MG63 (cell line): Measurements from ENCODE around the gene THSD7A. TPM values are rescaled to one million over a fixed set of nuclear protein-coding genes. Genes with fewer than 3 reads are reported as not detected.
"Not testable (repeated sequence)": the region's sequence is repeated elsewhere in the genome, so short reads cannot be mapped to it uniquely, and the experiment has no call there.

Experiments used
- DNase-seq: peaks from one replicate; pipeline ENCODE4 v3.0.0-alpha.2; 2020
- H3K27me3 ChIP-seq: fragments of 250-450 bp; sonication (Bioruptor Pico); 2 replicates; pipeline ENCODE4 v1.5.1; 2020; ENCODE audit warnings: mild to moderate bottlenecking, moderate library complexity
- H3K36me3 ChIP-seq: fragments of 250-450 bp; sonication (Bioruptor Pico); 2 replicates; pipeline ENCODE4 v1.5.1; 2020; ENCODE audit warnings: mild to moderate bottlenecking, moderate library complexity
- H3K4me3 ChIP-seq: fragments of 250-450 bp; sonication (Bioruptor Pico); 2 replicates; pipeline ENCODE4 v1.5.1; 2020; ENCODE audit warnings: mild to moderate bottlenecking, moderate library complexity
- H3K9me3 ChIP-seq: fragments of 250-450 bp; sonication (Bioruptor Pico); 2 replicates; pipeline ENCODE4 v1.5.1; 2020; ENCODE audit warnings: mild to moderate bottlenecking, moderate library complexity
- total RNA-seq: library from RNA; depleted of rRNA; stranded (reverse); fragments of >200 nt; shearing (Covaris generic); gene quantifications from 2 replicates; pipeline ENCODE4 v1.2.3, GENCODE V29; 2014; ENCODE audit warnings: low replicate concordance

Gene THSD7A
- total RNA-seq, 1 experiment from 2014 or later = not detected

DNA sequence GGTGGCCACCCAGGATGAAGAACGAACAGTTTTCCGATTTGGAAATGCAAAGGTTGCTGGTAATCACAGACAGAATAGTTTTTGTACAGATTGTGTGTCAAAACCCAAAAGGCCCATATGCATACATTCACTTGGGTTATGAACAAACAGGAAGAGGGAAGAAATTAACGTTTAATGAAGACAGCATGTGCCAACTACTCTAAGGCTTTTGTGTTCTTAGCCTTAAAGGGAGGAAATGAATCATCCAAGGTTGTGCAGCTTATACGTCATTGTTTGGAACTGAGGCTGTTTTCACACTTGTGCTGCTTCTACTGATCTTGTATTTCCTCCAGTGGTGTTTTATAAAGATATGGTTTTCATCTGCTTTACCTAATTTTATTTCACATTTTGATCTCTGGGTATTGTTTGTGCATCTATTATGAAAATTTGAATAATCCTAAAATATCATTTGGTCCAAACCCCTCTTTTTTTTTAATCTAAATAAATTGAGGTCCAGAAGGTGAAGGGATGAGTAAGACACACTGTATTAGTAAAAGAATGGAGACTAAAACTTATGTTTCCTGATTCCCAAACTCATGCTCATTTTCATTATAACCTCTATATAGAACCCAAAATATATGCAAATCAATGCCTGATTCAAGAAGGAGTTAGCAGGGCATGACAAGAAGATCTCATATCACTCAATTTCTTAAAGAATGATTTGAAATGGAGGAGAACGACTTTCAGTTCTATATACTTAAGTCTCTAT is 373.1 kb downstream of the THSD7A start:
- H3K9me3 ChIP-seq = no peaks in the 10 kb centered on the region
- no peak for DNase-seq
- no peak overlapping the region for H3K4me3 ChIP-seq
- H3K36me3 ChIP-seq = no peaks in the 10 kb centered on the region
- no peaks in the 10 kb centered on the region for H3K27me3 ChIP-seq

GRCh38 chr7:11457419-11457818 is 374.6 kb downstream of the THSD7A start:
- H3K9me3 ChIP-seq = no peaks in the 10 kb centered on the region
- DNase-seq = no peak

GRCh38 chr7:11456574-11456973 is 375.4 kb downstream of the THSD7A start:
- H3K36me3 ChIP-seq = no peaks in the 10 kb centered on the region
- no peak overlapping the region for H3K4me3 ChIP-seq
- no peaks in the 10 kb centered on the region for H3K9me3 ChIP-seq
- no peaks in the 10 kb centered on the region for H3K27me3 ChIP-seq
- DNase-seq = no peak

More at GRCh38 chr7:11457419-11457818, 374.6 kb downstream of the THSD7A start:
- Histone ChIP-seq H3K36me3 (no peaks in the 10 kb centered on the region), H3K27me3 (no peaks in the 10 kb centered on the region), H3K4me3 (no peak overlapping the region)

DNA sequence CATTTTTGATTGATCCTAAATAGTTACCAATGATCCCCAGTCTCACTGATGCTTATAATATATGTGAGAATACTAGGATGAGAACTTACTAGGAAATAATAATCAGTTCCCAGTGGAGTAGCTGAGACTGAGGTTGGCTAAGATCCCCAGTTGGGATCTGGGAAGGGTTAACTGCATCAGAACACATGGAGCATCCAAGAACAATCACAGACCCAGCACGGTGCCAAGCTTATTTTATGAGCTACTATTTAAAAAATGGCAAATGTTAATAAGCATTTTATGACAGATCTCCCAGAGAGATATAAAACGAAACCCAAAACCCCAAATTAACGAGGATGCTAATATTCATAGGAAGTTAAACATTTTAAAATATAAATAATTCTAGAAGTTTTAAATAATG is 379.5 kb downstream of the THSD7A start:
- Histone ChIP-seq H3K4me3 (no peak overlapping the region), H3K9me3 (no peaks in the 10 kb centered on the region), H3K27me3 (no peaks in the 10 kb centered on the region), H3K36me3 (no peaks in the 10 kb centered on the region)
- no peak for DNase-seq

- DNase-seq = no peak
- Histone ChIP-seq H3K9me3 (no peaks in the 10 kb centered on the region), H3K27me3 (no peaks in the 10 kb centered on the region), H3K4me3 (no peak overlapping the region), H3K36me3 (no peaks in the 10 kb centered on the region)
These were observed 381.7 kb downstream of the THSD7A start for GRCh38 chr7:11450281-11450680.

DNA sequence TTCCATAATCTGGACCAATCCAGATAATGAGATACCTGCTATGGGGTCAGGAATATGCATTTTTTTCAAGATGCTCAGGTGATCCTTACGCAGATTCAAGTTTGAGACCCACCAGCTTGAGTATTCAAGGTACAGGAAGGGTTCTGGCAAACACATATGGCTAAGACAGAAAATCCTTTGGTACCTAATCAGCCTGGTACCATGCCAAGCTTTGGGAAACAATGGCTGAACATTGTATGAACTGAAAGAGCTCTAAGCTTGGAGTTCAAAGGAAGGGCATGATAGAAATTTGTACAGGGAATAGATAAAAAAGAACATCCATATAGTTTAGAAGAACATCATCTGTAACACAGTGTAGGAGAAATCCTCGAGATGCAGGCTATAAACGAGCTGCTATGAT is 382.7 kb downstream of the THSD7A start:
- Histone ChIP-seq H3K36me3 (no peaks in the 10 kb centered on the region), H3K27me3 (no peaks in the 10 kb centered on the region), H3K9me3 (no peaks in the 10 kb centered on the region), H3K4me3 (no peak overlapping the region)
- no peak for DNase-seq

DNA sequence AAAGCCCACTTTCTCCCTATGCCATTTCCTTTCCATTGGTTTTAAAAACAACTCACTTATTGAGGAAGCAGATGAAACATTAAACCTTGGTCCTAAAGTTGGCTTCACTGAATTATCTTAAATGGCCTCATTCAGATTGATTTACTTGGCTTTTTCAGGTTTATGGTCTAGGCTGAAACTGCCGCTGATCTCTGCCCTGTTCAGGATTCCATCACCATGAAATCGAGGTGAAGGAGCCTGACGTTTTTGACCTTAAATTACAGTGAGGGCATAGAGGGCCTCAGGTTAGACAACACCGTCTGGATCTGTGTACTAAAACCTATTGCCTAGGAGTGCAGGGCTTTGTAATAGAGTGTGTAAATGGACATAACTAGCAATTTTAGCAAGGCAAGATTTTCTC is 383.7 kb downstream of the THSD7A start:
- no peak for DNase-seq

DNA sequence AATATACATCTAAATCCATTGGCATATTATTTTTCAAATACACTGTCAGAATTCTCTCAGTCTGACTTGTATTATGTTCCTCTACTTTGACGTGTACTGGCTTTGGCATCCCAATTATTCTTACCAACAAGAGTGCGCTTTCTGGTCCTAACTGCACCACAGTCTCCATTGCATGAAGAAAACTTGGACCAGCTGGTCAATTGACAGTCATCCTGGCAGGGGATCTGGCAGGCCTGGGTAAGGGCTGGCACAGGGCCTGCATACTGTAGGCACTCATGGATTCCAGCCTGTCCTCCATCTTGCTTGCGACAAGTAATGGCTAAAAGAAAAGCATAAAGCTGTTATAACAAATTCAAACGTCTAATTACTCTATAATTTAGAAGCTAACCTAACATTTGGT is 384.9 kb downstream of the THSD7A start:
- H3K4me3 ChIP-seq = no peak overlapping the region
- H3K36me3 ChIP-seq = no peaks in the 10 kb centered on the region
- H3K27me3 ChIP-seq = no peaks in the 10 kb centered on the region
- no peaks in the 10 kb centered on the region for H3K9me3 ChIP-seq
- peak; percentile 2 for DNase-seq

More for the DNA sequence above, 383.7 kb downstream of the THSD7A start:
- Histone ChIP-seq H3K4me3 (no peak overlapping the region), H3K27me3 (no peaks in the 10 kb centered on the region), H3K36me3 (no peaks in the 10 kb centered on the region), H3K9me3 (no peaks in the 10 kb centered on the region)

DNA sequence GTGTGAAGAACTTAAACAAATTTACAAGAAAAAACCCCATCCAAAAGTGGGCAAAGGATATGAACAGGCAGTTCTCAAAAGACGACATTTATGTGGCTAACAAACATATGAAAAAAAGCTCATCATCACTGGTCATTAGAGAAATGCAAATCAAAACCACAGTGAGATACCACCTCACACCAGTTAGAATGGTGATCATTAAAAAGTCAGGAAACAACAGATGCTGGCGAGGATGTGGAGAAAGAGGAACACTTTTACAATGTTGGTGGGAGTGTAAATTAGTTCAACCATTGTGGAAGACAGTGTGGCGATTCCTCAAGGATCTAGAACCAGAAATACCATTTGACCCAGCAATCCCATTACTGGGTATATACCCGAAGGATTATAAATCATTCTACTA is 388.1 kb downstream of the THSD7A start:
- not testable (repeated sequence) for DNase-seq, H3K27me3 ChIP-seq, H3K9me3 ChIP-seq, H3K36me3 ChIP-seq, H3K4me3 ChIP-seq

DNA sequence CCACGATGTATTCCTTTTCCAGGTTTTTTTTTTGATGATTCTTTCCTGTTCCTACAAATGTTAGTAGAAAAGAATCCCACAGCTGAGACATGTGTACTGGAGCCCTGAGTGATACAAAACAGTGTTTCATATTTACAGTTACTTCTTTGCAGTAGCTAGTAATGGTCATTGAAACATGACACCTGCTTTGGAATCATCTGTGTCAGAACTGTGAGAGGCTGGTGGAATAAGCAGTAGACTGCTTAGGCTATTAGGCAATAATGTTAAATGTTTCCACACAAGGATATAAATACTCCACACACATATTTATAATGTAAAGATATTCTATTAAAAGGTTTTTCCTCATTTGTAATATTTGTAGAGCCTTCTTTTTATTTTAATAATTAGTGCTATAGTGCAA is 394.0 kb downstream of the THSD7A start:
- DNase-seq = no peak
- Histone ChIP-seq H3K9me3 (no peaks in the 10 kb centered on the region), H3K36me3 (no peaks in the 10 kb centered on the region), H3K4me3 (no peak overlapping the region), H3K27me3 (no peaks in the 10 kb centered on the region)

- no peak for DNase-seq
- H3K4me3 ChIP-seq = no peak overlapping the region
These were observed 395.0 kb downstream of the THSD7A start for GRCh38 chr7:11436773-11437524.

DNA sequence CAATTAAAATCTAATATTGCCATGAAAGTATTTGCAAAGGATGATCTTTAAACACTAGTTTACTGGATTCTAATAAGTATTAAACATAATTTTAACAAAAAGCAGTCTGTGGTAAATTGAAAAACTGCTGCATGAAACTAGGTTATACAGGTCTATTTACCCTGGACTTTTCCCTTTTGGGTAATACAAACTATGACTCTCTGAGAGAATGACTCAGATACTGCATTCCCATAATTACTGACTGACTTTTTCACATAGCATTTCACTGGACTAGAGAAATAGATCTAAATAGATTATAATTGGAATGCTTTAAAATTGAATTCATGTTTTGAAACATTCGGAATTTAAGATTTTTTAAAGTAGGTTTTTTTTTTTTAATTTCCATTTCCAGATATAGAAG is 395.7 kb downstream of the THSD7A start:
- no peak for DNase-seq
- Histone ChIP-seq H3K36me3 (no peaks in the 10 kb centered on the region), H3K27me3 (no peaks in the 10 kb centered on the region), H3K9me3 (no peaks in the 10 kb centered on the region), H3K4me3 (no peak overlapping the region)

More at GRCh38 chr7:11436773-11437524, 395.0 kb downstream of the THSD7A start:
- Histone ChIP-seq H3K9me3 (no peaks in the 10 kb centered on the region), H3K36me3 (no peaks in the 10 kb centered on the region), H3K27me3 (no peaks in the 10 kb centered on the region)

DNA sequence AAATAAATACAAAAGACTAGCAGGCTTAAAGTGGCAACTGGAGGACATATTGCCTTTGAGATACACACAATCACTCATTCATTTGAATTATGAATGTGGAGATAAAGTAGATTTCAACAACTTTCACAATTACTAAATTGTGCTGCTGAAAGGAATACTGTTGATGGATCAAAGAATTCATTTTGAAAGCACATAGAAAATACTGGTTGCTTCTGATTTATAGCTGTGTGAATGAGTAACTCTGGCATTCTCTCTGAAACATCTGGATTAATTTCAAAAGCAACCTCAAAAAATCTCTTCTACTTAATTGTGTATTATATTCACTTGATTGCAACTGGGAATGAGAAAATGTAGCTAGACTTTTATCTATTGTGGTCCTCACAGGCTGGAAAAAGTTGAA is 397.6 kb downstream of the THSD7A start:
- Histone ChIP-seq H3K36me3 (no peaks in the 10 kb centered on the region), H3K9me3 (no peaks in the 10 kb centered on the region), H3K4me3 (no peak overlapping the region), H3K27me3 (no peaks in the 10 kb centered on the region)
- no peak for DNase-seq

- no peak for DNase-seq
- Histone ChIP-seq H3K36me3 (no peaks in the 10 kb centered on the region), H3K27me3 (no peaks in the 10 kb centered on the region), H3K4me3 (no peak overlapping the region), H3K9me3 (no peaks in the 10 kb centered on the region)
These were observed 401.2 kb downstream of the THSD7A start for GRCh38 chr7:11430841-11431240.

DNA sequence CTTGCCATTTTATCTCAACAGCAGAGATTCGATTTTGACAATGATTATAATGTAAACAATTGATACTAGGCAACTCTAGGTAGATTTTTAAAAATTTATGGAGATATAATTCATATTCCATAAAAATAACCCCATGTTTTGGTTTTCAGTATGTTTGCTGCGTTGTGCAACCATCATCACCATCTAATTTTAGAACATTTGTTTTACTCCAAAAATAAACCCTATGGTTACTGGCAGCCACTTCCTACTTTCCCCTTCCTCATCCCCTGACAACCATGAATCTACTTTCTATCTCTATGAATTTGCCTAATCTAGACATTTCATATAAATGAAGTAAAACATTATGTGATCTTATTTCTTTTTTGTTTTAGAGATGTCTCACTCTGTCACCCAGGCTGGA is 401.9 kb downstream of the THSD7A start:
- H3K4me3 ChIP-seq = no peak overlapping the region
- no peaks in the 10 kb centered on the region for H3K36me3 ChIP-seq
- H3K9me3 ChIP-seq = no peaks in the 10 kb centered on the region
- H3K27me3 ChIP-seq = no peaks in the 10 kb centered on the region
- DNase-seq = no peak

GRCh38 chr7:11428877-11429581 is 403.0 kb downstream of the THSD7A start:
- H3K36me3 ChIP-seq = no peaks in the 10 kb centered on the region
- no peaks in the 10 kb centered on the region for H3K27me3 ChIP-seq
- H3K9me3 ChIP-seq = no peaks in the 10 kb centered on the region
- H3K4me3 ChIP-seq = no peak overlapping the region
- DNase-seq = no peak

DNA sequence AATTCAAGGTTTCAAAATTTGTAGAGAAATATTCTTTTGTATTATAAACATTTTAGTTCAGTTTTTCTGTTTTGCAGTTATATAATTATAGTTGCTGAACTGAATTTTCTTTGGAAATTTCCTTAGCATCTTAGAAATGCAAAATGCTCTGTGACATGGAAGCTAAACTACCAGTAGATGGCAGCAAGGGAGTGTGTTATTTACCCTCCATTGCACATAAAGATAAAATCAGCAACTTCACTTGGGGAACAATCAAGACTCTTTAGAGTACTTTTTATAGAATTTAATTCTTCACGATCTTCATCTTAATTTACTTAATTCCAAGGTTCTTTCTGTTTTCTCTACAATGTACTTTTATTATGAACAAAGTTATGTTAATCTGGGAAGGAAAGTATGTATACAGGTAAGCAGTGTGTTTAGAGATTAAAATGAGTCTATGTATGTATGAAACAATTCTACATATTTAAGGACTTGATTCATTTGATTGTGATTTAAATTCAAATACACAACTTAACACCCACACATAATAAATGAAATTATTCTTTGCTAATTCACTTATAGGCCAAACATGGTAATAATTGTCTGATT is 404.2 kb downstream of the THSD7A start:
- no peaks in the 10 kb centered on the region for H3K36me3 ChIP-seq
- DNase-seq = no peak
- no peaks in the 10 kb centered on the region for H3K27me3 ChIP-seq
- H3K4me3 ChIP-seq = no peak overlapping the region
- H3K9me3 ChIP-seq = no peaks in the 10 kb centered on the region
